Measurements from ENCODE around the gene ISG15.
"Not testable (repeated sequence)": the region's sequence is repeated elsewhere in the genome, so short reads cannot be mapped to it uniquely, and the experiment has no call there.

ISG15 gene

DNA sequence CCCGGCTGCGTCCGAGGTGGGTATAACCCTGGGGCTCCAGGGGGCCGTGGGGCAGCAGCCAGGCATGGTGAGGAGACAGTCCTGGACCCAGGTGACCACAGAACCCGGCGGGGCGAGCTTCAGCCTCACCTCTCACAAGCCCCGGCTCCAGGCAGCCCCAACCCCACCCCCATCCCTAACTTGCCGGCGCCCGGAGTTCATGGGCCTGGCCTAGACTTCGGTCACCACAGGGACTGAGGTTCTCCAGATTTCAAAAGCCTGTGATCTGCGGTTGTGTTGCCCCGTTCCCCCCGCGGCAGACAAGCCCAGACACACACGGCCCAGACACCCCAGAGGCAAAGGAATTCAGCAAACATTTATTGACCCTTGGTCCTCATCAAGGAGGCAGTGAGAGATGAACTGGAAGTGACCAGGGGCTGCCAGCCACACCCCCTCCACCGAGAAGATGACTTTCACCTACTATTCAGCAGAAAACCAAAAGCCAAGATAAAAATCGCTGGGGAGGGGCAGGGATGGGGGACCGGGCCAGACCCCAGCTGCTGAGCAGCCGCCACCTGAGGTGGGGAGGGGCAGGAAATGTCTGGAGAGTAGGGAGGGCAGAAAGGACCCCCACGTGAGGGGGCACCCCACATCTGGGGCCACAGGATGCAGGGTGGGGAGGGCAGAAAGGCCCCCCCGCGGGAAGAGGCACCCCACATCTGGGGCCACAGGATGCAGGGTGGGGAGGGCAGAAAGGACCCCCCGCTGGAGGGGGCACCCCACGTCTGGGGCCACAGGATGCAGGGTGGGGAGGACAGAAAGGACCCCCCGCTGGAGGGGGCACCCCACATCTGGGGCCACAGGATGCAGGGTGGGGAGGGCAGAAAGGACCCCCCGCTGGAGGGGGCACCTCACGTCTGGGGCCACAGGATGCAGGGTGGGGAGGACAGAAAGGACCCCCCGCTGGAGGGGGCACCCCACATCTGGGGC, 17.3 kb upstream of the ISG15 start:
- DNase-seq = no peak

DNA sequence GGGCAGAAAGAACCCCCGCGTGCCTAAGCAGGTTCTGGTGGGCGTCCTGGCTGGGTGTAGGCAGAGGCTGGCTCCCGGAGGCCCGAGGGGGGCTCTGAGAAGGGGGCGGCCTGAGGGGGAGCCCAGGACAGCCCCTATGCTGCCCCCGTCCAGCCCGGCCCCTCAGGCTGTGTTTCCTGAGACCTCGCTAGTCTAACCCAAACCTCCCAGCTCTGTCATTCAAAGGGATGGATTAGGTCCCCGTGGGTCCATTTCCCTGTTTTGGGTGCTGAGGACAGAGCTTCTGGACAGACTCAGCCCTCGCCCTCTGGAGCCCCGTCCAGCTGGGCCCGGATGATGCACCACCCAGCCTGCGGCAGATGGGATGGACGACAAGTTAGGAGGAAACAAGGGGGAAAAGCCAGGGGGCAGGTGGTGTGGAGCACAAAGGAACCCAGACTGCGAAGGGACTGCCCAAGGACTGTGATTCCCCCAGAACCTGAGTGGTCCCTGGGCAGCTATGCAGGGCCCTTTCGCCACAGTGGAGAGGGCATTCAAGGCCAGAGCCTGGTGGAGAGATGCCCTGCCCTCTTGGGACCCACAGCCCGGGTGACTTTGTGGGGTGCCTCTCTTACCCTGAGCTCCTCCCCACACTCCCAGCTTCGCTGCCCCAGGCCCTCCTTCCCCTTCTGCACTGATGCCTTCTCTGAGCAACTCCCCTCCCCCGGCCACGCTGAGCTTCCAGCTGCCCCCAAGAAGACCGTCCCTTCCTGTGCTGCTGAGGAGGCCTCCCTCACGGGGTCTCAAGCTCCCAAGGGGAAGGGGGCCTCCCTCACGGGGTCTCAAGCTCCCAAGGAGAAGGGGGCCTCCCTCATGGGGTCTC, 16.2 kb upstream of the ISG15 start:
- no peak for DNase-seq

DNA sequence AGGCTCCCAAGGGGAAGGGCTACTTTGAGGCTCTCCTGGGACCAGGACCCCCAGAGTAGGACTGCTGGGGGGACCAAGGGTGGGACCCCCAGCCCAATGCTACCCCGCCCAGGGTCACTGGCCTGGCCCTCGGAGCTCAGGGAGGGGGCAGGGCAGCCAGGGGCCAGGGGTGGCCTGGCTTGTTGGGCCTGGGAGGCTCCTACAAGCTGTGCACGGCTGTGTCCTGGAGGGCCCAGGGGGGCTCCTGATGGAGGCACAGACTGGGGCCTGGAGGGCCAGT, 15.6 kb upstream of the ISG15 start:
- no peak for DNase-seq

DNA sequence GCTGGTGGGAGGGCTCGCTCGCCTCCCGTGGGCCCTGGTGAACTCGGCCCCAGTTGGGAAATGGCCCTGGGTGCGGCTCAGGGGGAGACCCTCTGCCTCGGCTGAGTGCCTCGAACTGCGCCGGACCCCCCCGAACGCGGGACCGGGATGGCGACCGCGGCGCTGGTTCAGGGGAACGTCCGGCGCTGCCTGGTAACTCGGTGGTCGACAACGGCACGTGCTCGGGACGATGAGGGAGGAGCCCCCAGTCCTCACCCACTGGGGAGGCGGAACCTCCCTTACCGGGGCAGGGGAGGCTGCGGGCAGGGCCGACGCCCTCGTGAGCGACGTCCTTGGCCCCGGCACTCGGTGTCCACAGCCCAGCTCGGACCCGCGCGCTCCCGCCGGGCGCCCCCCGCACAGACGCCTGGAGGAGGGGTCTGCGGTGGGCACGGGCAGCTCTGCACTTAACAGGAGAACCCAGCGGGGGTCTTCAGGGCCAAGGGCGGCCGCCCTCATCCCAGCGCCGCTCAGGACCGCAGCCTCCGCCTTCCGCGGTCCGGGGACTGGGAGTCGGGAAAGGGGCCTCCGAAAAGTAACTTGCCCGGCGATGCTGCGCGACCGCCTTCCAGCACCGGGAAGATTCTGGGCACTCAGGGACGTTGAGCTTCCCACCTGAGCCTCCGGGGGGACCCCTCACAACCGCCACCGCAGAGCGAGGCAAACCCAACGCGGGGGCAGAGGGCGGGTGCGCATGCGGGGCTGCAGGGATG, 15.1 kb upstream of the ISG15 start:
- DNase-seq = no peak

DNA sequence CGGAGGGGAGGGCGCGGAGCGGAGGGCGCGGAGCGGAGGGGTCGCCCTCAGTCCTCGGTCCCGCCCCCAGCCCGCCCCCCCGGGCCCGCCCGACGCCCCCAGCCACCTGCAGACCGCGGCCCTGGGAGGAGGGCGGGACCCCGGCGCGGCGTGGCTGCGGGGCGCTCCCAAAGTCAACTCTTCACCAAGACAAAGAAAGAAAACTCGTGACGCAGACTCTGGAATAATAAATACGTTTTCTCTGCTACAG, 14.6 kb upstream of the ISG15 start:
- no peak for DNase-seq

DNA sequence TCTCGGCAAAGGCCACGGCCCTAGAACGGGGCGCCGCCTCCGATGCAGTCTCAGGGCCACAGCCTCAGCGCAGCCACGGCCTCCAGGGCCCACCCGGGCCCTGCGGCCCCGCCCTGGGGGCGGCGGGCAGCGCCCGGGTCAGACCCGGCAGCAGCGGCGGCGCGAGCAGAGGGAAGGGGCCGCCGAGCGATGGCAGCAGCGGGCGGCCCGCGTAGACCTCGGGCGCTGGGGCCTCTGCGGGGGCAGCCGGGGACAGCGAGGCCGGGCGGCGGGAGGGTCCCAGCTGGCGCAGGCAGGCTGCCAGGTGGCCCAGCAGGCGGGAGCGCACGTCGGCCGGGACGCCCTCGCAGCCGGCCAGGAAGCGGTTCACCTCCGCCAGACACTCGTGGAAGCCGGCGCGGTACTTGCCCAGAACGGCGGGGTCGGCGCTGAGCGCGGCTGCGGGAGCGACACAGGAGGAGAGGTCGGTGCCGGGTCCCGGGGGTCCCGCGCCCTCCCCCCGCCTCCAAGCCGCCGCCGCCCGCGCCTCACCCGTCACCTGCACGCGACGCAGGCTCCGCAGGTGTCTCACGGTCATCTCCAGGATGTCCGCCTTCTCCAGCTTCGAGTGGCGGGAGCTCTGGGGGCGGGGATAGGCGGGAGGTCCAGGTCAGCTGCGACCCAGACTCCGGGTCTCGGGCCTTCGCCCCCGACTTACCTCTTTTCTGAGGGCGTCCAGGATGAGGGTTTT, 14.1 kb upstream of the ISG15 start:
- peak in 1 of 2 experiments; percentile 33 for DNase-seq

DNA sequence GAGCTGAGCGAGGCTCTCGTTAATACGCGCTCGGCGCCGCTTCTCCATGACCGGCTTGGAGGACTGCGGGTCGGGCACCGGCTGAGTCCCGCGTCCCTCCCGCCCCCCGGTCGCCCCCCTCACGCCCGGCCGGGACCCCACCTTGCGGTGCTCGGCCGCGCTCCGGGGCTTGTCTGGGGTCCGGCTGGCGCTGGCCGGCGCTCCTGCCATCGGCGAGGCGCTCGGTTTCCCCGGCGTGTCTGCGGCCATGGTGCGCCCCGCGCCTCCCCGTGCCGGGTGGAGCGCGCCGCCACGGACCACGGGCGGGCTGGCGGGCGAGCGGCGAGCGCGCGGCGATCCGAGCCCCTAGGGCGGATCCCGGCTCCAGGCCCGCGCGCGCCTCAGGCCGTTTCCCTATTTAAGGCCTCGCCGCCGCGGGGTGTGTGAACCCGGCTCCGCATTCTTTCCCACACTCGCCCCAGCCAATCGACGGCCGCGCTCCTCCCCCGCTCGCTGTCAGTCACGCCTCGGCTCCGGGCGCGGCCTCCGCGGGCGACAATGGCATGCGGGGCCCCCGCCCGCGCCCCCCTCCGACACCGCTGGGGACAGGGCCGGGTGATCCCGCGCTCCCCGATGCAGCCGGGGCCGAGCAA, 13.5 kb upstream of the ISG15 start, which contains the start of gene HES4:
Gene HES4 (minus strand): TSS at position 373 of the 632 bp plus-strand sequence. CDS start 124 bp downstream, at position 249.
- peak; percentile 85 to 86 for DNase-seq

DNA sequence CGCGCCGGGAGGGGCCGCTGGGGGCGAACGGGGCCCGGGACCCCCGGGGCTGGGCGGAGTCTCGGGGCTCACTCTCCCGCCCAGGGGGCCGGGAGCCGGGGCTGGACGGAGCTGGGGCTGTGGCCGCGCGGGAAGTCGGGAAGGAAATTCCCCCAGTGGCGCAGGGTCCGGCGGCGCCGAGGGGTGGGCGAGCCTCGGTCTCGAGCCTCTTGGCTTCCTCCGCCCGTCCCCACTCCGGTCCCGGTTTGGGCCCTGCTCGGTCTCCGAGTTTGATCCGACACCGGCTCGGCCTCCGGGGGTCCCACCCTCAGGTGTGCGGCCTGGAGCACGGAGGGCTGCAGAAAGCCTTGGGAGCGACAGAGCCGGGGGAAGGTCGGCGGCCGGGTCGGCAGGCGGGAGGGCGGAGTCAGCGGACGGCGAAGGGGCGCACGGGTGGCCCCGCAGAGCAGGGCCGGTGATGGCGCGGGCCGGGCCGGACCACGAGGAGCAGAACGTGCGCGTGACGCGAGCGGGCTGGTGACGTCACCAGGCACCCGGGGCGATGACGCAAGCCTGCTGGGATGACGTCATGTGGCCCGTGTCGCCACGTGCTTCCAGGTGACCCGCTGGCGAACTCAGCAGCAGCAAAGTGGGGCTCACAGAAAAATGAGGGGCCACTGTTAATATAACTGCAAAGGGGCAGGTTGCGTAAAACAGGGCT, 12.8 kb upstream of the ISG15 start:
- peak; percentile 67 to 84 for DNase-seq

DNA sequence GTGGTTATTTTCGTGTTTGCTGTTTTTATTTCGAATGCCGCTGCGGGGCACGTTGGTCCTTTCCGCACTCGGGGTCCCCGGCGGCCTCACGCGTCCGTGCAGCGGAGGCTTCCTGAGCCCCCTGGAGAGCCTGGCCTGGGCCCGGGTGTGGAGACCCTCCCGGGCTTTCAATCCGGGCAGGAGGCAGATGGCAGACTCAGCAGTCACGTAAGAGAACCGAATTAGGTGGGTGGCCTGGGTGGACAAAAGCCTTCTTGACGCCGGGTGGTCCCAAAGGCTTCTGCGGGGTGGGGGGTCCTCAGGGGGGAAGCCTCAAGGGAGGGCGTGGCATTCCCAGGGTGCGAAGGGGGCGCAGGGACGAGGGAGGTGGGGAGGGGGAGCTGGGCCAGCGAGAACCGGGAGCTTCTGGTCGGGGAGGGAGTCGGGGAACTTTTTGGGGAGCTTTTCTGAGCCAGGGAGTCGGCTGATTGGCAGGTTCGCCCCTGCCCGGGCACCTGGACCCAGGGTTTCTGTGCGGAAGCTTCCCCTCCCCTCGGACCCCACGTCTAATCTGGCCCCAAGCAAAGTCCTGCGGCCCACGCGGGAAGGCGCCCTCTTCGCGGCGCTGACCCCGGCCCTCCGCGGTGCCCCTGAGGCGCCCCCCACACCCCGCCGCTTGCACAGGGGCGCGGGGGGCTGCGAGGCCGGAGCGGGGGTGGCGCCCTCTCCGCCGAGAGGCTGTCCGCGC, 12.1 kb upstream of the ISG15 start:
- no peak for DNase-seq

DNA sequence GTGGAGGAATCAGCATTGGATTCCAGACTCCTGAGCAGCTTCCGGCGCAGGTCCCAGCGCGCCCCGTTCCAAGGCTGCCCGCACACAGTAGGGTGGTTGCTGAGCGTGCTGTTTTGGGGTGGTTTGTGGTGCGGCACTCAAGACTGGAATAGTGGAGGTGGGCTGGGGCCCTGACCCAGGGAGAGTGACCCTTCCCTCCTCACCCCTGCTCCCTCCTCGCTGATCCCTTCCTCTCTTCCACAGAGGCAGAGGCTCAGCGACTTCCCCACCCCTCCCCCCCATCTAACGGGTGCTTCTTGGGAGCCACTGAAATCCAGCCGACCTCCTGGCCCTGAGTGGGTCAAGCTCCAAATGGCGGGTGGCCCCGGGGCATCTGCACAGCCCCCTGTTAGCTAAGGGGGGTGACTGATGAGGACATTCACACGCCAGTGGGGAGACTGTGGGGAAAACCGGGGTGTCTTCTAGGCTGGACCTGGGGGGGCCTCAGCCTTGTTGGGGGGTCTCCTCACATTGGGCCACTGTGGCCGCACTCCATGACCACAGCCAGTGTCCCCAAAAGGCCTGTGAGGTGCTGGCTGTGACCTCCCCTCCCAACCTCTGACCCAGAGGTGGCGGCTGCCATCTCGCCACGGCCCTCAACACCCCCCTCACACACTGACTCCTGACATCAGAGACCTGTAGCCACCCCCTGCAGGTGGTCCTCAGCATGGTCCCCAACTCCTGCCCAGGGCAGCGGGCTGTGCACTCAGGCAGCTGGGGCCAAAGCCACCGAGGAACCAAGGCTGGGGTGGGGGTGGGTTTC, 9.5 kb upstream of the ISG15 start:
- DNase-seq = no peak

DNA sequence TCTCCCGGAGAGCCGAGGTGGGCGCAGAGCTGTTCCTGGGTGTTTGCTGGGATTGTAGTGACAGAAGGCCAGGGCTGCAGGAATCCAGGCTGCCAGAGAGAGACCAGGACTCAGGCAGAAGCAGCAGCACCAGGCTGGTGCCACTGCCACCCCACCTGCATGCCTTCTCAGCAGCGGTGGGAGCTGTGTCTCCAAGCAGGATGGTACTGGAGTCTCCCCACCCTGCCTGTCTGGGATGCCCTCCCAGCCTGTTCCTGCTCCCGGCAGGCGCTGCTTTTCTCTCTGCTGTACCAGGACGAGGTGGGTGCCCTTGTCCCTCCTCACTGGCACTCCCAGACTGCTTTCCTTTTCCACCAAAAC, 8.9 kb upstream of the ISG15 start:
- DNase-seq = no peak

DNA sequence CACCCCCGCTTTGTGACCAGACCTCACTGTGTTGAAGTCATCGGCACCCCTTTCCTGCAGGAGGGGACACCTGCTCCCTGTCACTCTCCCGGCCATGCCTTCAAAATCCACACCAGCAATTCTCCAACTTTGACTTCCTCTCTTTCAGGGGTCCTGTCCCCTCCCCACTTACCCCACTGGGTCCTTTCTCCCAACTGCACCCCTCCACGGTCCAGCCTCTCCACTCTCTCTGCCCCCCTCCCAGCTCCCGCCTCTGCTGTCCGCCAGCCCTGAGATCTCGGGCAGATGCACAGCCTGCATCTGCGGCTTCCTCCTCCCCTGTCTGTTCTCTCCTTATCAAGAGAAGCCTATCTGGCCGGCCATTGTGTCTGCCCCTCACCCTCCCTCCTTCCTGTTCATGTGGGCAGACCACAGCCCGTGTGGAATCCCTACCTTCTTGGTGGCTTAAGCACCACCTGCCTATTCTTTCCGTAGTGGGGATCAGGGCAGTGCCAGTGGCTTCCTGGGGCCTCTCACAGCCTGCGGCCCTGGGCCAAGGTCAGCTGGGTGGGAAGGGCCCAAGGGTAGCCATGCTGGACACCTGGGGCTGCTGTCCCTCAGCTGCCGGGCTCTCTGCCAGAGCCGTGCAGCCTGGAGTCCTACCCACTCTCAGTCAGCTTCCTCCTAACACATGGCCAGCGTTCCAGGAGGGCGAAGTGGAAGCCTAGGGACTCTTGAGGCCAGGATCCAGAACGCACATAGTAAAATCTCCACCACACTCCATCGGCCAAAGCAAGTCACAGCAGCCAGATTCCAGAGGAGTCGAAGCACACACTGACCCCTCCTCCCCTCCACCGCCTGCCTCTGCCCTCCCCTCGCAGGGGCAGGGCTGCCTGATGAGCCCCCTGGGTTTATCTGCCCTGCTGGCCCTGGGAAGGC, 8.3 kb upstream of the ISG15 start:
- no peak for DNase-seq

DNA sequence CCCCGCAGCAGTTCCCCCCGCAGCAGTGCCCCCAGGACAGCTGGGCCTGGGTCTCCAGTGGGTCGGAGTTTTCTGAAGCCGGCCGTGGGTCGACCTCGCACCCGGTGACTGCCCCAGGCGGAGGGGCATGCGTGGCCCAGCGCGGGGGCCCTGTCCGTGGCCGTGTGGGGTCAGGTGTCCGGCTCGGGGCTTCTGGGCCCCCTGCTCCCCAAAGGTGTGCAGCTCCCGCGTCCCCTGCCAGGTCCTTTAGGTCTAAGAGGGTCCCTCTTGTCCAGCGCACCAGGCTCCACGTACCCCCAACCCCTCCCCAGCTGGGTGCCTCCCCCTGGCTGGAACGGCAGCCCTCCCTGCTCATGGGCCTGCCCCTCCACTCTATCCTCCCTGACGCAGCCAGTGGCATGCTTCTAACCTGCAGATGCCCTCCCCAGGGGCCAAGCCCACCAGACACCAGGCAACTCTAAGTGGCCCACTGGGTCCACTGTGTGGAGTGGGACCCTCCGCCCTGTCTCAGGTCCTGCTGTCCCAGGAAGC, 7.5 kb upstream of the ISG15 start:
- DNase-seq = no peak

DNA sequence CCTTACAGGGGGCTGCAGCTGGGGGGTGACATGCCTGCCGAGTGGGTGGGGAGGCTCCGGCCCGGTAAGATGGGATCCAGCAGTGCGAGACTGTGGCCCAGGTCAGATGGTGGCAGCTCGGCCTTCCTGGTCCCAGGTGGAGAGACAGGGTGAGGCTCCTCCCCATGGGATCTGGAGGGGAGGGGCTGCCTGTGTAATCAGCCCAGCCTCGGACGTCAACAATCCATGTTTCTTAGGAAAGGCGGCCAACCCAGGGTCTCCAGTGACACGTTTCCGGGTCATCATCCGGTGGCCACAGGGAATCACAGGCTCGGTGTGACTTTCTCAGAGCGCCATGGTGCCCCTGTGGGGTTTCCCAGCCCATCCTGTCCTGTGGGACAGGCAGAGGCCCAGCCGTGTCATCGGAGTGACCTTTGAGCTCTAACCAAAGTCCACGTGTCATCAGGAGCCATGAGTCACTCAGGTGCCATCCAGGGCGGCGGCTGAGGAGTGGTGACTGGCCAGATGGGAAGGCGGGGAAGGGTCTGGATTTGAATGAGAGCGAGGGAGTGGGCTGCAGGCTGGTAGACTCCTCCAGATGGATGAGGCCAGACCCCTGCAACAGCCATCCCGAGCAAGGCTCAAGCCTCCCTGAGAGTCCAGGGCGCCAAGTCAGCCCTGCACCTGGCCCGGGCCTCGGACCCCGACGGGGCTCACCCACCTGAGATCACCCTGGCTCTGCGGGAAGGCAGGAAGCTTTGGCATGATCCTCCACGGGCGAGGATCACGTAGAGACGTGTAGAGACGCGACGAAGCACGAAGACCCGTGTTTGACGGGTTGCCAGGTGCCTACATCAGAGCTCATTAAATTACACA, 6.8 kb upstream of the ISG15 start:
- no peak for DNase-seq

DNA sequence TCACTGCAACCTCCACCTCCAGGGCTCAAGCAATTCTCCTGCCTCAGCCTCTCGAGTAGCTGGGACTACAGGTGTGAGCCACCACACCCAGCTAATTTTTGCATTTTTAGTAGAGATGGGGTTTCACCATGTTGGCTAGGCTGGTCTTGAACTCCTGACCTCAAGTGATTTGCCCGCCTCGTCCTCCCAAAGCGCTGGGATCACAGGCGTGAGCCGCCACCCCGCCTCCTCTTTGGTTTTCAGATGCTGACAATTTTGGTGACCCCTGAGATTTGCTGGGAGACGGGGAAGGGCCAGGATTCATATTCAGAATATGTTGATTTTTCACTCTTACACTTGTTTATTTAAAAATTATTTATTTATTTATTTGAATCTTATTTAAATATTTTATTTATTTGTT, 3.2 kb upstream of the ISG15 start:
- not testable (repeated sequence) for DNase-seq

DNA sequence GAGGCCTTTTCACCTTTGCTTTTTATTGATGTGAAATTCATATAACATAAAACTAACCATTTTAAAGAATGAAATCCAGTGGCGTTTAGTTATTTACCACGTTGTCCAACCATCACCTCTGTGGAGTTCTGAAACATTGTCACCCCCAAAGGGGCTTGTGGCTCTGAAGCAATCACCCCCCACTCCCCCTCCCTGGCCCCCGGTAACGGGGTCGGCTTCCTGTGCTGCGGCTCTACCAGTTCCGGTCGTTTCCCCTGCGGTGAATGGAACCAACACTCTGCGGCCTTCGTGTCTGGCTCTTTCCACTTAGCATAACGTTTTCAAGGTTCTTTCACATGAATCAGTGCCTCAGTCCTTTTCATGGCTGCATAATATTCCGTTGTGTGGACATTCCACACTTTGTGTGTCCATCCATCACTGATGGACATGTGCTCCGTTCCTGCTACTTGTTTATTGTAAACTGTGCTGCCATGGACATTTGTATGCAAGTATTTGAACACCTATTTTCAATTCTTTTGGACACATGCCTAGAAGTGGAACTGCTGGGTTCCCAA, 1.8 kb upstream of the ISG15 start:
- DNase-seq = no peak

DNA sequence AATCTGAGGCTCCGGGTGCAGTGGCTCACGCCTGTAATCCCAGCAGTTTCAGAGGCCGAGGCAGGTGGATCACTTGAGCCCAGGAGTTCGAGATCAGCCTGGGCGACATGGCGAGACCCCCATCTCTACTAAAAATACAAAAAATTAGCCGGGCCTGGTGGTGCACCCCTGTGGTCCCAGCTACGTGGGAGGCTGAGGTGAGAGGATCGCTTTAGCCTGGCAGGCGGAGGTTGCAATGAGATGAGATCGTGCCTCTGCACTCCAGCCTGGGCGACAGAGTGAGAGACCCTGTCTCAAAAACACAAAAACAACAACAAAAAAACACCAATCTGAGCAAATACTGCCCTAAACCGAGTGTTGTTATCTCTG, 577 bp upstream of the ISG15 start:
- DNase-seq = not testable (repeated sequence)
